HG03442 (cell line): Measurements from ENCODE around the gene IL36G.

Experiments used
- ATAC-seq: cut with Tn5 transposase; IDR thresholded peaks from one replicate; pipeline ENCODE4 v1.9.1; 2021; ENCODE audit warnings: mild to moderate bottlenecking, moderate library complexity; ENCODE audit not compliant: unreplicated experiment

IL36G gene

DNA sequence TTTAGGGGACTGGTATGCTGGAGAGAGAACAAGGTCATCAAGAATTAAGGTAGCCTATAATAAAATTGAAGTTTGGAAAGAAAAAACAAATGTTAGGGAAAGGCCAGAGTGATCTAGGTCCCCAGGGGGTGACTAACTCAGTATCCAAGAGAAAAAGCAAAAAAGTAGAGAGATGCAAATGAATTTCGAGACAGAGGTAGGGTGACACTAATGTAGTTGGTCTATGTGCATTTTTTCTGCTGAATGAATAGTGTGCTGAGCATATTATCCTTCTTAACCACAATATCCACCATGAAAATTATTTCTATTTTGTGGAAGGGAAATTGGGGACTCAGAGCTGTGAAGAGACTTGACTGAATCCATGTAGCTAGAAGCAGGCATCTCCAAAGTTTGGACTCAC, 37.2 kb downstream of the IL36G start:
- no peak for ATAC-seq

DNA sequence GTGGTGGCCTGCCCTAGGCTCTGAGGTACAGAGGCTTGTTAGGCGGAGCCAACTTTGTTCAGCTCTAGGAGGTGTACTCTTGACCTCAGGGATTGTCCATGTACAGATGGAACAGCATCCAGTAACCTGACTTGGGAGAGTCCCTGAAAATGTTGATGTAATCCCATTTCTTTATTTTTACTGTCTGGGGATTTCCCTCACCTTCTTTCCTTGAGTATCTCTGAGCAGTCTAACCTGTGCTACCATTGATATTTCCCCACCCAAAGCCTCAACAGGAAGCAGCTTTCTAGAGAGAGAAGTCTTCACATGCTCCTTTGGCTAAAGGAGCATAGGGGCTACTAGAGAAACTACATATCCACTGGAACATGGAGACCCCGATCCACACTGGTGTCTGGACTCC, 37.8 kb downstream of the IL36G start:
- no peak for ATAC-seq

DNA sequence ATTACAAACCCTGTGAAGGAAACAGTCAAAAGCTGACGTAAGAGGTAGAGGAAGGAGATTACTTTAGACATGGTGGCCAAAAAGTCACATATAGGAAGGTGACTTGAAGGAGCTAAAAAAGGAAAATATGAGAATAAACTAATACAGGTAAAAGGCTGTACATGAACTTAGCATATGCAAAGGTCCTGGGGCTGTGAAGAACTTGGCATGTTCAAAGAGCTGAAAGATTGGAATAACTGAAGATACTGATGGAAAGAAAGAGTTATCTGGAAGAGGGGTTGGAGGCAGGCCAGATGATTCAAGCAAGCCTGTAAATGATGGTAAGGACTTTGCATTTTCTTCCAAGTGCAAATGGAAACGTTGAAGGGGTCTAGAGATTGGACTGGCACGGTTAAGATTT, 40.7 kb downstream of the IL36G start:
- ATAC-seq: no peak

DNA sequence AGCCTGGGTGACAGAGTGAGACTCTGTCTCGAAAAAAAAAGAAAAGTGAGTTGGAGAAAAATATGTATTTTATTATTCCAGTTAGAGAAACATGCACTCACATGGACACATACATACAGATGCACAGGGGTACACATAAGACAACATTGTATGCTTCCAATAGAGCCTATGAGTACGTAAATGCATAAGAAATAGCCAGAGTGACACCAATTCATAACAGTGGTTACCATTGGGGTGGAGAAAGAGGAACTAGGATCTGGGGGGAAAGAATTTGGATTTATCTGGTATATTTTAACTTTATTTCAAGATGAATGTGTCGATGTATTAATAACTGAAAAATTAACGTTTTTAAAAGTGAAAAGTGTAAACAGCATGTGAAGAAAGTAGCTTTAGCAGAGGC, 43.5 kb downstream of the IL36G start:
- no peak for ATAC-seq

DNA sequence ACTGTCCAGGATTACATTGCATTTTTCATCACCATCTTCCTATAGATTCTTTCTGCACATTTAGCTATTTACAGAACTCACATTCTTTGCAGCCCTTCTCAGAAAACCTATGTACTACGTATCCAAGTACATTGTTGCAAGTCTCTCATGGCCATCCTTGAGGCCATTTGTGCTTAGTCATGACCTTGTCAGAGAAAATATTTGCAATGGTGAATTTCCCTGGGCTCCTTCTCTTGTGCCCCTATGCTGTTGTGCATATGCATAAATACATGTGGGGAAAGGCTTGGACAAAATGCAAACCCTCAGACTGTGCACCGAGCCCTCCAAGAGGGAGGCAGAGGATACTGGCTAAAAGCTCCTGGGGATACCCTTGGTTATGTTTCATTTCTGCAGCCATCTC, 47.0 kb downstream of the IL36G start:
- ATAC-seq: no peak

DNA sequence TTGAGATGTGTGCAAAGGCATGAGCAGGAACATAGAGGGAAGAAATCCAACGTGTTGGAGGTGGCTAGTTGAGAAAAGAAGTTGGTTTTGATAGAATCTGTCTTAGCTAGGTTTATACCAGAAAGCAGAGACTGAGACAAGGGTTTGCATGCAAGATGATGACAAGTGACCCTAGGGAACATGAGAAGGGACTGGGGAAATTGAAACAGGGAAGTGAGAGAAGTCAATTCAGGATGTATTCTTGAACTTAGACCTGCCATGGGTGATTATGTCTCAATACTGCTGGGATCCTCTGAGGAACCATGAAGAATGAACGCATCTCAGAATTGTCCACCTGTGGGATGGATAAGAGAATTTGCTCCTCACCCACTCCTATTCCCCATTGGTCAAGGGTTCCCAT, 47.9 kb downstream of the IL36G start:
- no peak for ATAC-seq

DNA sequence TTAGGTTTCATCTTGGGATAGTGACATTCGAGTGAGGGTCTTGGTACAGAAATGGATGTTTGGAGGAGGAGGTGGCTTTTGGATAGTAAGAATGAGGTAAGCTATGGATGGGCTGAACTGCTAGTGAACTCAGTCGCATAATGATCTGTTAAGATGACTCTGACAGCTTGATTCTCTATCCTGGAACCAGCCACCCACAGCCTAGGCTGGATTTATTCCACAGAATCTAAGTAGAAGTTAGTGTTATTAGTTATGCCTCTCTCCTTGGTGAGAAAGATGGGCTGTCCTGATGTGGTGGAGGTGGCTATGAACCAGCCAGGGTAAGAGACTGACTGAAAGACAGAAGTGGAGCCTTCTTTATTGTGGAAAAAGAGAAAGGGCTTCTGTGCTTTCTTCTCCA, 49.9 kb downstream of the IL36G start:
- no peak for ATAC-seq

DNA sequence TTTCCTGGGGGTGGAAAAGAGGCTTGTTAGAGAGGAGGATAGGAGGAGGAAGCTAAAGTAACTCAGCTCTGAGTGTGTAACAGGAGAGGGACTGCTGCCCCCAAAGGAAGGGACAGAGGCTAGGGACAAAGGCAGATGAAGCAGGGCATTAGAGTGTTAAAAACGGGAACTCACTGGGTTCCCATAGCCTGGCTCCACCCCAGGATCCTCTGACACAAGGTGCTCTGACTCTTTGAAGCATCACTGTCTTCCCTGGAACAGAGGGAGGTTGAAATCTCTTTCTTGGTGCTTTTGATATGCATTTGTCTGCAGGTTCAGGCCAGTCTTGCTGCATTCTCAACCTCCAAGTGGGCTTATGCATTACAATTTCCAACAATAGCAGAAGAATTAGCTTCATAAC, 50.3 kb downstream of the IL36G start:
- no peak for ATAC-seq

DNA sequence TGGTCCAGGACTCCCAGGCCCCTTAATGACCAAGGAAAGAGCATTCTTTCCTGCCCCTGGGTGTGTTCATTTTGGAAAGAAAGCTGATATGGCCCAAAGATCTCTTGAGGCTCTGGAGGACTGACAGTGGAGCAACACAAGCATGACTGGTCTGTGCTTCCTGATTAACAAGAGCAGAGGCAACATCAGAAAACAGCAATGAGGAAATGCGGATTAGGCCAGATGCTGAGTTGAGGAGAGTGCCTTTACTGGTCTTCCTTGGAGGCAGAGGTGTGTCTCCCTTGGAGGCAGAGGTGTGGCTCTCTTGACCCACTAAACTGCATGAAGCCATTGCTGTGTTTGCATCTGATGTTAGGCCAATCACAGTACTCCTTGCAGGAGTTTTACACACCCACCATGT, 54.9 kb downstream of the IL36G start:
- ATAC-seq: no peak

DNA sequence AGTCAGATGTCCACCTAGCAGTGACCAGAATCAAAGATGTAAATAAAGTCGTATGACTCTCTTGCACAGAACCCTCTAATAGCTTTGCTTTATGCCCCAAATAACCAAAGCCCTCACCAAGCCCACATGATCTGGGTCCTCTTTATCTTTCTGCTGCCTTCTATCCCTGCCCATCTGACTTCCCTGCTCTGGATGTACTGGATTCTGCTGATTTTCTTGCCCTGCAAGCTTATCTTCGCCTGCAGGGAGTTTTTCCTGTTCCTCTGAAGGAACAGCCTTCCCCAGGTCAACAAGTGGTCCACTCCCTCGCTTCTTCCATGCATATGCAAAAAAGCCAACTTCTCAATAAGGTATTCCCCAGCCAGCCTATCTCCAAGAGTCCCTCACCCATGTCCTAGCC, 56.2 kb downstream of the IL36G start:
- no peak for ATAC-seq
